Prostate gland (tissue), 2 donors: ENCODE measurements around the gene COIL. TPM values are rescaled to one million over a fixed set of nuclear protein-coding genes. Genes with fewer than 3 reads are reported as not detected.

ENCODE experiments used
- DNase-seq: peaks from one replicate; pipeline ENCODE4 v3.0.0-alpha.2; 2019; ENCODE audit warnings: low spot score
- H3K27ac ChIP-seq, 2 donors: fragments of 200-600 bp; sonication (generic); 2 replicates each; pipeline ENCODE4 v1.5.1; 2017 to 2019
- H3K27me3 ChIP-seq: fragments of 200-600 bp; sonication (generic); replicated peaks from 2 replicates; pipeline ENCODE4 v1.5.1; 2019; ENCODE audit not compliant: insufficient read depth
- H3K36me3 ChIP-seq, 2 donors: fragments of 200-600 bp; sonication (generic); 1 replicate in 1 of 2; 2 replicates in 1 of 2; pipeline versions ENCODE4 v1.5.1 to v1.8.1; 2017 to 2019
- H3K4me1 ChIP-seq: fragments of 200-600 bp; sonication (generic); replicated peaks from 2 replicates; pipeline ENCODE4 v1.5.1; 2019
- H3K4me3 ChIP-seq, 2 donors: fragments of 200-600 bp; sonication (generic); 2 replicates each; pipeline ENCODE4 v1.5.1; 2017 to 2019
- H3K9me3 ChIP-seq: fragments of 200-600 bp; sonication (generic); 2 replicates; pipeline ENCODE4 v1.5.1; 2017
- CTCF ChIP-seq, 4 experiments: fragments of 200-600 bp in 2 of 4; fragments of 450-650 bp in 2 of 4; sonication (generic) in 2 of 4; IDR thresholded peaks; 1 replicate in 3 of 4; 2 replicates in 1 of 4; pipeline ENCODE4 v1.5.1; 2016 to 2019; ENCODE audit warnings: antibody characterized with exemption in 4 of 4, mild to moderate bottlenecking in 2 of 4, moderate library complexity in 2 of 4
- POLR2A ChIP-seq: fragments of 450-650 bp; IDR thresholded peaks from one replicate; pipeline ENCODE4 v1.6.1; 2016; ENCODE audit warnings: antibody characterized with exemption, mild to moderate bottlenecking
- POLR2AphosphoS5 ChIP-seq: sonication (generic); formaldehyde crosslinking; IDR thresholded peaks from one replicate; pipeline ENCODE4 v1.6.1; 2017; ENCODE audit warnings: antibody characterized with exemption
- WGBS: methylation state at CpG from one replicate; pipeline ENCODE4 v1.1.5; 2018; 5-methylcytosine and 5-hydroxymethylcytosine counted together
- intact Hi-C: fragments of 100-400 bp; cut with DNase I; formaldehyde crosslinking; loops from one replicate; pipeline ENCODE4 v1.14.2; 2022
- total RNA-seq, 2 donors: library from RNA; depleted of rRNA; stranded (reverse); fragments of >200 nt; gene quantifications; one replicate each; pipeline ENCODE4 v1.1.0, GENCODE V29; 2016

COIL gene
- total RNA-seq, 2 donors from 2014 or later = 14.8 to 22.3 TPM

GRCh38 chr17:56910509-56911235 lies 50.2 kb downstream of the COIL start:
- H3K9me3 ChIP-seq = no peaks in the 10 kb centered on the region
- intact Hi-C loops = loop anchor here (5.0 kb wide), 2 partner anchors 52 to 78 kb away; partner anchors contain the start of genes C17orf67, COIL and DGKE
- no peaks in the 10 kb centered on the region for H3K36me3 ChIP-seq
- DNase-seq = no peak
- peaks cover 5% of the 10 kb centered on the region for H3K4me1 ChIP-seq
- WGBS = 79% methylated on average over 7 of the region's 7 CpGs
- H3K4me3 ChIP-seq = no peak overlapping the region
- H3K27ac ChIP-seq = no peak overlapping the region
- no peaks in the 10 kb centered on the region for H3K27me3 ChIP-seq
- TF ChIP-seq CTCF (IDR thresholded peaks at IDR 0.05) (no peak), POLR2A (no peak), POLR2AphosphoS5 (no peak)

GRCh38 chr17:56909742-56910508 lies 50.9 kb downstream of the COIL start:
- no peak for TF ChIP-seq CTCF (IDR thresholded peaks at IDR 0.05)
- no peak for TF ChIP-seq POLR2AphosphoS5
- TF ChIP-seq POLR2A = no peak
- no peak for DNase-seq
- Histone ChIP-seq H3K27me3 (no peaks in the 10 kb centered on the region), H3K36me3 (no peaks in the 10 kb centered on the region), H3K4me3 (no peak overlapping the region), H3K4me1 (peaks cover 5% of the 10 kb centered on the region), H3K9me3 (no peaks in the 10 kb centered on the region), H3K27ac (no peak overlapping the region)
- 81% methylated on average over 6 of the region's 6 CpGs for WGBS
- intact Hi-C loops = loop anchor here (5.0 kb wide), 2 partner anchors 52 to 78 kb away; partner anchors contain the start of genes C17orf67, COIL and DGKE

- intact Hi-C loops = no loop called here
- Histone ChIP-seq H3K36me3 (peaks cover 6 to 11% of the 10 kb centered on the region in 2 donors), H3K27me3 (no peaks in the 10 kb centered on the region), H3K9me3 (no peaks in the 10 kb centered on the region), H3K27ac (no peak overlapping the region), H3K4me1 (peaks cover 5% of the 10 kb centered on the region), H3K4me3 (no peak overlapping the region)
- TF ChIP-seq POLR2AphosphoS5 = no peak
- TF ChIP-seq POLR2A = no peak
- TF ChIP-seq CTCF (IDR thresholded peaks at IDR 0.05) = no peak
- DNase-seq = no peak
- WGBS = 82% methylated on average over 9 of the region's 9 CpGs
These were observed 52.8 kb downstream of the COIL start for GRCh38 chr17:56908001-56908542.

GRCh38 chr17:56903560-56903959 lies 57.3 kb downstream of the COIL start:
- Histone ChIP-seq H3K36me3 (peaks cover 12 to 19% of the 10 kb centered on the region in 2 donors), H3K4me3 (no peak overlapping the region), H3K4me1 (no peaks in the 10 kb centered on the region), H3K27ac (no peak overlapping the region), H3K27me3 (no peaks in the 10 kb centered on the region), H3K9me3 (no peaks in the 10 kb centered on the region)
- intact Hi-C loops = no loop called here
- 86% methylated on average over 5 of the region's 5 CpGs for WGBS
- TF ChIP-seq POLR2AphosphoS5 = no peak
- TF ChIP-seq CTCF (IDR thresholded peaks at IDR 0.05) = no peak
- TF ChIP-seq POLR2A = no peak
- DNase-seq = no peak
